GM12878 (cell line): ENCODE measurements around the gene CTBP1. TPM values are rescaled to one million over a fixed set of nuclear protein-coding genes. Genes with fewer than 3 reads are reported as not detected.
A peak's percentile ranks its signal among the peaks of the same experiment; 100 is the strongest.

Source experiments
- ATAC-seq: fragments of 200-7000 bp; cut with Tn5 transposase; 3 replicates; pipeline ENCODE4 v1.9.1; 2020; ENCODE audit warnings: mild to moderate bottlenecking, moderate library complexity
- BruUV-seq: library from RNA; stranded (reverse); fragments of 400-500 nt; replicated peaks from 2 replicates; lab custom pipeline; 2021; lab: Mats Ljungman, UMichigan
- CTCF ChIA-PET: fragments of 300-600 bp; sonication (Branson Sonifier 250); formaldehyde crosslinking; extraction: SDS; loops from one replicate; lab custom pipeline; 2021; ENCODE audit warnings: inconsistent platforms; lab: Yijun Ruan, JAX
- POLR2A ChIA-PET: fragments of 350-600 bp; formaldehyde crosslinking; extraction: SDS; loops from one replicate; lab custom pipeline; 2021; ENCODE audit warnings: inconsistent platforms; lab: Charles Lee
- RAD21 ChIA-PET: fragments of 300-600 bp; sonication (Branson Sonifier 250); formaldehyde crosslinking; loops from one replicate; lab custom pipeline; 2023; ENCODE audit warnings: antibody characterized with exemption; ENCODE audit not compliant: unreplicated experiment; lab: Charles Lee
- SMC1A ChIA-PET: fragments of 300-600 bp; sonication (Branson Sonifier 250); formaldehyde crosslinking; loops from one replicate; lab custom pipeline; 2023; ENCODE audit not compliant: unreplicated experiment, uncharacterized antibody; lab: Charles Lee
- DNase-seq: peaks from one replicate; pipeline ENCODE4 v3.0.0-alpha.2; 2011; ENCODE audit warnings: low read depth, low spot score
- FAIRE-seq: peaks from 3 replicates; lab custom pipeline; 2011; peaks lifted over from hg19 to GRCh38; lab: Jason Lieb, UNC
- H2AFZ ChIP-seq: 2 replicates; pipeline ENCODE4 v1.6.0; 2011; ENCODE audit warnings: low read depth, low read length, control low read depth; ENCODE audit not compliant: control insufficient read depth
- H3K27ac ChIP-seq: 2 replicates; pipeline ENCODE4 v1.5.1; 2011; ENCODE audit warnings: control low read depth; ENCODE audit not compliant: control insufficient read depth, insufficient read depth
- H3K27me3 ChIP-seq, 2 experiments: replicated peaks in 1 of 2; 2 replicates each; pipeline versions ENCODE4 v1.6.0 to v1.6.1; 2011; ENCODE audit warnings: low read length in 1 of 2; ENCODE audit not compliant: control insufficient read depth in 2 of 2, insufficient read depth in 2 of 2
- H3K36me3 ChIP-seq, 2 experiments: 2 replicates each; pipeline ENCODE4 v1.5.1; 2011; ENCODE audit warnings: low read length in 1 of 2; ENCODE audit not compliant: control insufficient read depth in 2 of 2, insufficient read depth in 2 of 2
- H3K4me1 ChIP-seq: 2 replicates; pipeline ENCODE4 v1.6.1; 2011; ENCODE audit warnings: mild to moderate bottlenecking, low read length, moderate library complexity, mixed read lengths; ENCODE audit not compliant: control insufficient read depth, insufficient read depth
- H3K4me2 ChIP-seq: 2 replicates; pipeline ENCODE4 v1.6.0; 2011; ENCODE audit warnings: control low read depth; ENCODE audit not compliant: control insufficient read depth, insufficient read depth
- H3K4me3 ChIP-seq: fragments of 200-600 bp; sonication (generic); 2 replicates; pipeline ENCODE4 v1.5.1; 2016
- H3K79me2 ChIP-seq: 2 replicates; pipeline ENCODE4 v1.6.0; 2011; ENCODE audit warnings: low read length; ENCODE audit not compliant: control insufficient read depth, insufficient read depth
- H3K9ac ChIP-seq: 2 replicates; pipeline ENCODE4 v1.8.0; 2011; ENCODE audit warnings: low read length, control low read depth, mixed read lengths; ENCODE audit not compliant: control insufficient read depth, insufficient read depth
- H3K9me3 ChIP-seq: replicated peaks from 3 replicates; pipeline ENCODE4 v1.5.1; 2011; ENCODE audit warnings: mild to moderate bottlenecking, low read length; ENCODE audit not compliant: control insufficient read depth, insufficient read depth
- H4K20me1 ChIP-seq: 2 replicates; pipeline ENCODE4 v1.6.0; 2011; ENCODE audit not compliant: control insufficient read depth, insufficient read depth
- BRCA1 ChIP-seq: IDR thresholded peaks from 2 replicates; pipeline ENCODE4 v1.6.1; 2011; ENCODE audit warnings: low read depth, low read length, improper control_type of control experiment
- HSF1 ChIP-seq: fragments of 150-350 bp; IDR thresholded peaks from 2 replicates; pipeline ENCODE4 v1.6.1; 2014; ENCODE audit warnings: mild to moderate bottlenecking, low read depth, low read length
- JUND ChIP-seq: IDR thresholded peaks from 2 replicates; pipeline ENCODE4 v1.6.1; 2012; ENCODE audit warnings: low read depth, mild to moderate bottlenecking, low read length, improper control_type of control experiment, moderate library complexity
- POLR2A ChIP-seq: IDR thresholded peaks from 2 replicates; pipeline ENCODE4 v1.6.1; 2011; ENCODE audit warnings: low read depth, mild to moderate bottlenecking, low read length
- WRNIP1 ChIP-seq: IDR thresholded peaks from 2 replicates; pipeline ENCODE4 v1.6.1; 2011; ENCODE audit warnings: low read depth, low read length, improper control_type of control experiment, borderline replicate concordance
- WGBS: methylation state at CpG from one replicate; pipeline ENCODE4 v1.1.6; 2016; ENCODE audit warnings: low lambda C conversion rate; ENCODE audit not compliant: insufficient replicate concordance, insufficient coverage; ENCODE audit errors: missing lambda C conversion rate; 5-methylcytosine and 5-hydroxymethylcytosine counted together
- in situ Hi-C: fragments of 300-500 bp; cut with MboI; formaldehyde crosslinking; loops from 9 replicates; pipeline ENCODE4 v1.14.3; 2018; ENCODE audit warnings: mixed read lengths
- intact Hi-C: fragments of 100-400 bp; cut with micrococcal nuclease; formaldehyde crosslinking; loops from one replicate; pipeline ENCODE4 v1.14.2; 2022; ENCODE audit not compliant: unreplicated experiment
- polyA plus RNA-seq, 11 experiments: library from polyadenylated mRNA; depleted of rRNA in 4 of 11; unstranded in 6 of 11; stranded (reverse) in 5 of 11; fragments of >200 nt; fragmentation: Nextera tagmentation in 4 of 11; fragmentation: Illumina TruSeq in 1 of 11; extraction: Ambion mirVana in 4 of 11; extraction: Trizol in 1 of 11; gene quantifications; 1 replicate in 1 of 11; 2 replicates in 10 of 11; pipeline versions ENCODE4 v1.2.1 to v1.2.3, GENCODE V29; 2011 to 2016; ENCODE audit warnings: inconsistent platforms in 2 of 11, missing spikeins in 2 of 11, low read depth in 1 of 11
- total RNA-seq, 4 experiments: library from RNA; depleted of rRNA in 3 of 4; stranded (reverse); fragments of >200 nt in 3 of 4; fragmentation: Illumina TruSeq in 1 of 4; extraction: Trizol in 1 of 4; gene quantifications; 2 replicates each; pipeline versions ENCODE4 v1.2.1 to v1.2.3, GENCODE V29; 2013 to 2021

CTBP1 gene
- total and polyA plus RNA-seq, 10 of the 15 experiments (the other 5 are each of a cell fraction or from before 2014, with no cell fraction given), result 7.4 to 182 (median 63.1) TPM

GRCh38 chr4:1221155-1221870, 27.6 kb downstream of the CTBP1 start:
- peaks cover 35% of the 10 kb centered on the region for H3K4me1 ChIP-seq
- WGBS, result 94% methylated on average over 33 of the region's 33 CpGs
- H3K4me3 ChIP-seq, result no peak overlapping the region
- FAIRE-seq (no peak), ATAC-seq (no peak), DNase-seq (no peak)
- H3K27me3 ChIP-seq, result no peaks in the 10 kb centered on the region
- H3K36me3 ChIP-seq, result peaks cover 9 to 28% of the 10 kb centered on the region in 2 experiments; a peak in 3 of 4 replicates
- ChIA-PET CTCF (no interaction called here), RAD21 (no interaction called here), POLR2A (no interaction called here), SMC1A (no interaction called here)
- peak; percentile 31; the same call in 1 of the 2 replicates for TF ChIP-seq POLR2A
- no peak for TF ChIP-seq HSF1
- TF ChIP-seq BRCA1, result no peak
- TF ChIP-seq JUND, result no peak
- no peak for TF ChIP-seq WRNIP1
- H3K79me2 ChIP-seq, result peaks cover 11% of the 10 kb centered on the region
- in situ Hi-C loops (no loop called here), intact Hi-C loops (no loop called here)
- H2AFZ ChIP-seq, result no peak overlapping the region
- no peaks in the 10 kb centered on the region for H4K20me1 ChIP-seq
- H3K27ac ChIP-seq, result no peak overlapping the region
- H3K4me2 ChIP-seq, result no peak overlapping the region
- H3K9ac ChIP-seq, result no peak overlapping the region
- H3K9me3 ChIP-seq, result no peaks in the 10 kb centered on the region; the same call in 2 of the 3 replicates
- BruUV-seq, result no TSS peak
